Stimulated activated CD4-positive, alpha-beta T cell treated with anti-CD3 and anti-CD28 coated beads, Interleukin-2, amount 100 ng/mL, for 48 hours (primary cell): ENCODE data around the gene NR6A1.

Source experiments
- DNase-seq, 2 donors: peaks; one replicate each; pipeline ENCODE4 v3.0.0-alpha.2; 2020

Gene NR6A1

GRCh38 chr9:124498040-124498439 is 273.1 kb downstream of the NR6A1 start:
- no peak for DNase-seq

GRCh38 chr9:124497441-124497840 is 273.7 kb downstream of the NR6A1 start:
- no peak for DNase-seq

- DNase-seq, result no peak
Measured at GRCh38 chr9:124496463-124496862, 274.6 kb downstream of the NR6A1 start.

GRCh38 chr9:124496075-124496449 is 275.0 kb downstream of the NR6A1 start:
- DNase-seq, result no peak

GRCh38 chr9:124495126-124496074 is 275.7 kb downstream of the NR6A1 start:
- DNase-seq, result no peak

GRCh38 chr9:124493794-124494479 is 277.2 kb downstream of the NR6A1 start:
- DNase-seq, result no peak

GRCh38 chr9:124493218-124493617 is 277.9 kb downstream of the NR6A1 start:
- no peak for DNase-seq

GRCh38 chr9:124492818-124493217 is 278.3 kb downstream of the NR6A1 start:
- no peak for DNase-seq

GRCh38 chr9:124491049-124491975 is 279.8 kb downstream of the NR6A1 start:
- DNase-seq, result no peak

- no peak for DNase-seq
Measured at GRCh38 chr9:124490004-124490403, 281.1 kb downstream of the NR6A1 start.

- DNase-seq, result no peak
Measured at GRCh38 chr9:124489222-124489621, 281.9 kb downstream of the NR6A1 start.

- DNase-seq, result no peak
Measured at GRCh38 chr9:124488641-124489210, 282.4 kb downstream of the NR6A1 start.

GRCh38 chr9:124487260-124488182 is 283.6 kb downstream of the NR6A1 start:
- DNase-seq, result no peak

- no peak for DNase-seq
Measured at GRCh38 chr9:124486778-124487259, 284.3 kb downstream of the NR6A1 start.

- no peak for DNase-seq
Measured at GRCh38 chr9:124485936-124486335, 285.2 kb downstream of the NR6A1 start.

- DNase-seq, result no peak
Measured at GRCh38 chr9:124485201-124485600, 285.9 kb downstream of the NR6A1 start.

GRCh38 chr9:124483481-124483880 is 287.6 kb downstream of the NR6A1 start:
- DNase-seq, result no peak

GRCh38 chr9:124482431-124483031 is 288.6 kb downstream of the NR6A1 start:
- no peak for DNase-seq

GRCh38 chr9:124481115-124481514 is 290.0 kb downstream of the NR6A1 start:
- DNase-seq, result no peak

- no peak for DNase-seq
Measured at GRCh38 chr9:124480621-124480981, 290.5 kb downstream of the NR6A1 start.
